Fibroblast of skin of left quadriceps (primary cell): ENCODE measurements around the gene ANKMY1.
"Not testable (repeated sequence)": the region's sequence is repeated elsewhere in the genome, so short reads cannot be mapped to it uniquely, and the experiment has no call there.

Experiments
- DNase-seq, 2 experiments: peaks; one replicate each; pipeline ENCODE4 v3.0.0-alpha.2; 2013; ENCODE audit warnings: low read depth in 2 of 2

ANKMY1 gene

DNA sequence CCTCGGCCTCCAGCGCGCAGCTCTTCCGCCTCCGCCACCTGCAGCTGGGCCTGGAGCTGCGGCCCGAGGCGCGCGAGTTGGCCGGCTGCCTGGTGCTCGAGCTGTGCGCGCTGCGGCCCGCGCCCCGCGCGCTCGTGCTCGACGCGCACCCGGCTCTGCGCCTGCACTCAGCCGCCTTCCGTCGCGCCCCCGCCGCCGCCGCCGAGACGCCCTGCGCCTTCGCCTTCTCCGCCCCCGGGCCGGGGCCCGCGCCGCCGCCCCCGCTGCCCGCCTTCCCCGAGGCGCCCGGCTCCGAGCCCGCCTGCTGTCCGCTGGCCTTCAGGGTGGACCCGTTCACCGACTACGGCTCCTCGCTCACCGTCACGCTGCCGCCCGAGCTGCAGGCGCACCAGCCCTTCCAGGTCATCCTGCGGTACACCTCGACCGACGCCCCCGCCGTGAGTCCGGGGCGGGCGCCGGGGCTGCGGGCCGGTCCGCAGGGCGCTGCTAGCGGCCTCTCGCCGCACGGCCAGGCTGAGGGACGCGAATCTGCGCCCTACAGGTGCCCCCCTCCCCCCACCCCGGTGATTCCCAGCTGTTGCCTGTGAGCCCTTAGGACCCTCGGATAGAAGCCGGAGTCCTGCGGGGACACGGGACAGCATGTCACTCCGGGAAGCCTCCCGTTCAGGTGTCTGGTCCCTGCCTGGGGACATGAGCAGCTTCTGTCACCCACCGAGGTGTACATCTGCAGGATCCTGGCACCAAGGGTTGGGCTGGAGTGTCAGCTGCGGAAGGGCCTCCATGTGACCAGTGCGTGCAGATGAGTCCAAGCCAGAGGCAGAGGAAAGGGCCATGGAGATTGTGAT lies 11.1 kb upstream of the ANKMY1 start:
- DNase-seq: no peak

GRCh38 chr2:240567872-240568677 lies 10.3 kb upstream of the ANKMY1 start, which contains the start of gene RNPEPL1:
Gene RNPEPL1, plus strand, starts transcription at chr2:240568484. Its CDS starts 103 bp downstream, at chr2:240568587.
- DNase-seq: no peak

GRCh38 chr2:240567137-240567871 lies 9.5 kb upstream of the ANKMY1 start:
- no peak for DNase-seq

DNA sequence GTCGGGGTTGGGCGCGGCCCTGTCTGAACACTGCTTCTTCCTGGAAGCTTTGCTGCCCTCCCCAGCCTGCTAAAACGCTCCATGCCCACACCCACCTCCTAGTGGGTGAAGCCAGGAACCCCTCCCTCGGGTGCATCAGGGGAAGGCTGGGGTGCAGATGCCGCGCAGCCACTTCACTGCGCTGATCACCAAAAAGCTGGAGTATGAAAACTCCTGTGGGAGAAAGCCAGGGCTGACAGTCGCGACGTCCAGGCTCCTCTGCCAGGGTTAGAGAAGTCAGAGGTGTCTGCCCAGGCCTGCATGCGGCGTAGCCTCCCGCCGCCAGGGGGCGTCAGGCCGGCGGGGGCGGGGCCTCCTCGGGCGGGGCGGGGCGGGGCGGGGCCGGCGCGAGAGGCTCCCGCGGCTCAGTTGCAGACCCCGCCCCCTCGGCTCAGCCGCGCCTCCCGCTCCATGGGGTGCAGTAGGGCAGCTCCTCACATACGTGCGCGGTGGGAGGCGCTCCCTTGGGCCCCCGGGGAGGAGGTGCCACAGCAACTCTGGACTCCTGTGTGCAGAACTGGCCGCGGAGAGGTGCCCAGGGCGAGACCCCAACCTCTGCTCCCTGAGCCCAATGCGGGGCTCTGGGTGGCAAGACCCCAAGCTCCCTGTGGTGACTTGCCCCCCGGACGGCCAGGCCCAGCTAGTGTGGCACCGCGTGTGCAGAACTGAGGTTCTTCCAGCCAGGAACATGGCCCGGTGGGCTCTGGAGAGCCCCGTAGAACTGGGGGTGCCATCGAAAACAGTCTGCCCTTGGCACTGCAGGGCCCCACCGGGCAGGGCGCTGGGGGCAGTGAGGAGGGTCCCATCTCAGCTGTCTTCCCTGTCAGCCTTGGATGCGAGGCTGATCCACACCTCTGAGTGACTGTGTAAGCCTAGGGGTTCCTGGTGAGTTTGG lies 8.7 kb upstream of the ANKMY1 start:
- DNase-seq: peak; percentile 56 to 65

DNA sequence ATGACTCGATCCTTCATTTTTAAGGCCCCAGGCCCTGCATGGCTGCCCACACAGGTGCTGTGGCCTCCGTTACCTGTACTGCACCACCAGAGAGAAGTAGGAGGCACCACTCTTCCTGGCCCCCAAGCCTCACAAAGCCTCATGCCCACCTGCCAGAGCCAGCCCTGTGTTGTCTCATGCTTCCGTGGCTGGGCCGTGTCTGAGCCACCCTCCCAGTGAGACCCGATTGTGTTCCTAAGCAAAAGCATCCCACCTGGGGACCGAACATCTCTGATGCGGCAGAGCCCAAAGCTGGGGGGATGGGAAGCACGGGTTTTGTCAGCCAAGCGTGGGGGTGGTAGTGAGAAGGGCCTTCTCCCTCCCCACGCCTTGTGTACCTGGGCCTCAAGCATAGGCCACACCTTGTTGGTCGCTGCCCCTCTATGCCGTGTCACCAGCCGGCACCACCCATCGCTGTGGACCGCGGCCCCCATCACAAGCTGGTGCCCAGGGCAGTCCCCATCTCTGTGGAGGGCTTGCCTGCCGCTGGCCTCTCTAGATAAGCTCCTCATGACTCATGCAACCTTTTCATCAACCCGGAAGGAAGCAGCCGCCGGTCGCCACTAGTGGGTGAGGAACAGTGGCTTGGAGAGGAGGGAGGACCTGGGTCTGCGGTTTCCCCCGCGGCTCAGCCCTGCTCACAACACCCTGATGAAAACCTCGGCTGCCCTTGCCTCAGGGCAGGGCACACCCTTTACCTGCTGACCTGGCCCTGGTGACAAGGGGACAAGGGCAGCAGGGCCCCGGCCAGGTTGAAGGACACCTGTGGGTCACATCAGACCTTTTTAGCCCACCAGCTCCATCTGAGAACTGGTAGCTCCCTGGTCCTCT lies 7.8 kb upstream of the ANKMY1 start:
- DNase-seq: no peak

DNA sequence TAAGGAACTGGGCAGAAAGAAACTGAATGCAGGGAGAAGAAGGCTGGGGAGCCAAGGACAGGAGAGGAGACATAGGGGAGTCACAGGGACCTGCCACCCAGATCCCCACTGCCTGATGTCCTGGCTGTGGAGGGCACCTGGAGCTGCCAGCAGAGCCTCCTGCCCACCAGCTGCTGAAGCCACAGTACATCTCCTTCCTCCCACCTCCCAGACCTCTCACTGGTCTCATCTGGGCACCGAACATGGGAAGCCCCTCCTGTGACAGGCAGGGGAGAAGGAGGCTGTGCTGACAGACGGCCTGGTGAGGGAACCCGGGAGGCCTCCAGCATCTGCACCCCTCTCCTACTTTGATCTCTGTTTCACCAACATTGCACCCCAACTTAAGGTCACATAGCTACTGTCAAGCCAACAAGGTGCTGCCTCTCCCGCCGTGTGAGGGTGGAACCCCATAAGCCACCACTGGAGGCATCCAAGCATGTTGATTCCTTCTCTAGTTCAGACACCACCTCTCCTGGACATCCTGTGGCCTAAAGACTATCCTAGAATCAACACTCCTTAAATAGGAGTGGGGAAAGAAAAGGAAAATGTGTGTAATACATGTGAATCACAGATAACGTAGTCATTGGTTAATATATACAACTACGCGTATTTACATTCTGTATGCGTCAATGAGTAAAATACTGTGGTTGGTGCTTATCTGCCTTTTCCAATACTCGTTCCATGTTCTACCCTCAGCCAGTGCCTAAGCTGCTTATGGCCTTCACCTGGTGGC lies 7.0 kb upstream of the ANKMY1 start:
- no peak for DNase-seq

DNA sequence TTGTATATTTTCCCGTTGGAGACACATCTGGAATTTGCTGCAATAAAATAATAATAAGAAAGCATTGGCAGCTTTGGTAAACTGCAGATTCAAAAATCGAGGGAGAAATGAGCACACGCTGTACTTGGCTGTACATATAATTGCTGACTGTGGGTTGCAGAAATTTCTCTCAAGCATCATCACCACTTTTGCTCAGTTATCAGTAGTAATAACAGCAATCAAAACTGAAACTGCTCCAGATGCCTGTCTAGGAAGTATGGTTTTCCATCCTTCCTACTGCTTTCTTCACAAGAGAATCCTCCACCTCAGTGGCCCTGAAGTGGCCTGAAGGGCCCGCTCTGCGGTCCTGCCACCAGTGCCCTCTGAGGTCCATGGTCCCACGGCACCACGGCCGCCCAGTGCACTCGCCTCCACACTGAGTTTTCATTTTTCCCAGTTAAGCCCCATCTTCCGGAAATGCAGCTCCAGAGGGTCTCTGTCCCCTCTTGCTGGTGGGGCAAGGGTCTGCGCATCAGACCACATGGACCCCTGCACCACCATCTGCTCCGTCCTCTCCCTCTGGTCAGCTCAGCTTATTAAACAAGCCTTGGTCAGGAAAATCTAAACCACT lies 6.3 kb upstream of the ANKMY1 start:
- no peak for DNase-seq

GRCh38 chr2:240563231-240563630 lies 5.4 kb upstream of the ANKMY1 start:
- DNase-seq: not testable (repeated sequence)

DNA sequence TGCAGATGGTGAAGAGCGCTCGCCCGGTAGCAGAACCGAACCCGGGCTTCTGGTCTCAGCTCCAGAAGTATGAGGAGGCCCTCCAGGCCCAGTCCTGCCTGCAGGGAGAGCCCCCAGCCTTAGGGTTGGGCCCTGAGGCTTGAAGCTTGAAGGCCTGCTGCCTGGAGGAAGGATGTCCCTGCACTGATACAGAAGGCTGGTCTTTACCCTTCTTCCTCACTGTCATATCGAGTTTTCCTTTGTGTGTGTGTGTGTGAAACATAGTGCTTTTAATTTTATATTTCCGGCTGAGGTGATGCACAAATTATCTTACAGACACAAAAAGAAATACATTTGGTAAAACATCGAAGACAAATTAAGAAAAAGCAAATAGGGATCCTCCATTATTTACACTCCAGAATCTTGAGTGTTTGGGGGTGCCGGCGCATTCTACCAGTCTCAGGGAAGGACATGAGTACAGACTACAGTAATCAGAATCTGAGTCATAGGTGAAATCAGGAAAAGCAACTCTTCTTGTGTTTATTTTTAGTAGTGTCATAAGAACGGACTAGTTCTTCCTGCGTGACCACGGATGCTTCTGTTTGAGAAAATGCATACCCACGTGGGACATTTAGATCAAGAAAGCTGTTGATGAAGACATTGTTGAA lies 3.7 kb upstream of the ANKMY1 start:
- DNase-seq: no peak

GRCh38 chr2:240560480-240561324 lies 2.9 kb upstream of the ANKMY1 start:
- peak; percentile 94 for DNase-seq

GRCh38 chr2:240560084-240560479 lies 2.3 kb upstream of the ANKMY1 start, which contains the start of gene DUSP28:
Gene DUSP28, plus strand, starts transcription at chr2:240560357. Its CDS starts 328 bp downstream, at chr2:240560685.
- DNase-seq: peak in 1 of 2 experiments; percentile 56

DNA sequence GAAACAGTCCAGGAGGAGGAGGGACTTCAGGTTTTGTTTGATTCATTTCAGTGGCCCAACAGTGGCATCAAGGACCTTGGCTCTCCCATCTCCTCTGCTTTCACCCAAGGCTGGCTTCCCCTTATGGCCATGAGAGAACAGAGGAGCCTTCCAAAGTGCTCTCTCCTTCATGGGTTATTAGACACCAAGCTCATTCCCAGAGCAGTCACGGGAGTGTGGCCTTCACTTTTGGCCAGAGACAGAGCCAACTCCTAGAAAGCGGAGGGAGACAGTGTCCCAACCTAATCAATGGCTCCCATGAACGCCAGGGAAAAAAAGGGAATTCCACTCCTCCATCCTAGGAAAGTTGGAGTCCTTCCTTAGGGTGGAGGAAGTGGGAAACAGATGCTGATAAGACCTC lies 1.5 kb upstream of the ANKMY1 start:
- DNase-seq: no peak

DNA sequence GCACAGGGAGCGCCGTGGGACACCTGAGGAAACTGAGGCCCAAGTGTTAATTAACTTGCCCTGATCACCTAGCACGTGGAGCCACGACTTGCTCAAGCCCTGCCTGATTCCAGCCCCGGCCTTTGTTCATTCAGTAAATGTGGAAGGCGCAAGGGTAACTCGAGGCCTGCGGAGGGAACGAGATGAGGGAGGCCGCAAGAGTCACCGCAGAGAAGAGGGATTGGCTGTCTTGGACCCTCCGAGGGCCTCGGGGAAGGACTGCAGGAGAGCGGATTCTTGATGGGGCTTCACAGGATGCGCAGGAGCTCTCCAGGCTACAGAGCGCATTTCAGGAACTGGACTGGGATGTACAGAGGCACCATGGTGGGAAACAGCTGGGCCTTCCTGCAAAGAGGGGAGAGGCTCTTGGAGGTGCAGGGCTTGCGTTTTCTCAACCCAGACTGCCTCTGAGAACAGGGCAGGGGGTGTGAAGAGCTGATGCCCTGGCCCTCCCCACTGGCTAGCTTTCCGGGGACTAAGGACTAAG lies 511 bp upstream of the ANKMY1 start:
- no peak for DNase-seq

- DNase-seq: no peak
Observed at GRCh38 chr2:240557101-240557751, 562 bp downstream of the ANKMY1 start.

- DNase-seq: no peak
Observed at GRCh38 chr2:240556553-240557100, 1.2 kb downstream of the ANKMY1 start.
